HG02852 (cell line): ENCODE measurements around the gene GJC2.
"Not testable (repeated sequence)": the region's sequence is repeated elsewhere in the genome, so short reads cannot be mapped to it uniquely, and the experiment has no call there.

Experiments used
- ATAC-seq: cut with Tn5 transposase; IDR thresholded peaks from one replicate; pipeline ENCODE4 v1.9.1; 2021; ENCODE audit warnings: mild to moderate bottlenecking, moderate library complexity; ENCODE audit not compliant: unreplicated experiment

GJC2 gene

GRCh38 chr1:228184152-228184551 lies 34.4 kb downstream of the GJC2 start:
- no peak for ATAC-seq

- ATAC-seq = no peak
These were observed 35.9 kb downstream of the GJC2 start for GRCh38 chr1:228185641-228185965.

DNA sequence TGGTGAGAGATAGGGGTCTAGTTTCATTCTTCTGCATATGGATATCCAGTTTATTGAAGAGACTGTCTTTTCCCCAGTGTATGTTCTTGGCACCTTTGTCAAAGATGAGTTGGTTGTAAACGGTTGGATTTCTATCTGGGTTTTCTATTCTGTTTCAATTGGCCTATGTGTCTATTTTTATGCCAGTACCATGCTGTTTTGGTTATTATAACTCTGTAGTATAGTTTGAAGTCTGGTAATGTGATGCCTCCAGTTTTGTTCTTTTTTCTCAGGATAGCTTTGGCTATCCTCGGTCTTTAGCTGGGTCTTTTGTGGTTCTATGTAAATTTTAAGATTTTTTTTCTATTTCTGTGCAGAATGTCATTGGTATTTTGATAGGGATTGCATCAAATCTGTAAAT lies 38.5 kb downstream of the GJC2 start:
- ATAC-seq = not testable (repeated sequence)

DNA sequence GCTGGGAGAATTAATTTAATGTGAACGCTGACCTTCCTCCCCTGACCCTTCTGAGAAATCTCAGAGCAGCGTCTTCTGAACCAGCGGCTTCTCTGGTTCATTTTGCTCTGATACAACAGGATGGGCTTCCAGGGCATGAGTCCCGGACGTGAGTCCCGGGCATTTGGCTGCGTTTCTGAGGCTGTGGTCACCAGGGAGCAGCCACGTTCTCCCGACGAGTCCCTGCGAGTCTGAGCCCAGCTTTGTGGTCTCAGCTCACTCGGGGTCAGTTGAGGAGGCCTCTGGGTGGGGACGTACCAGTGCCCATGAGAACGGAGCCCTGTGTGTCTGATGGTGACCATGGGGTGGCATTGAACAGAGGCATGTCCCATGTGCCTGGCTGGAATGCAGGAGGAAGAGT lies 40.5 kb downstream of the GJC2 start:
- ATAC-seq = no peak

- no peak for ATAC-seq
These were observed 41.0 kb downstream of the GJC2 start for GRCh38 chr1:228190778-228191177.

DNA sequence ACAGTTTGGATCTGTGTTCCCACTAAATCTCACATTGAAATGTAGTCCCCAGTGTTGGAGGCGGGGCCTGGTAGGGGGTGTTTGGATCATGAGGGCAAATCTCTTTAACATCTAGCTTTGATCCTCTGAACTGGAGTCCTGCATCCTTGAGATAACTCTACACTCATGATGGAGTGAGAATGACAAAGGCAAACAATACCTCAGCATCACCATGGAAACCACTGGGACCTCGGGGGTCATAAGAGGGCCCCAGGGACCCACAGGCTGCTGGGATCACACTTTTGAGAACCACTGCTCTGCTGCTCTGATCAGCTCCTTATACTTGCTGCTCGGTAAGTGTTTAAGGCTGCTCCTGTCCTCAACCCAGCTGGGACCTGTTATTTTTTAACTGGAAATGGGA lies 44.7 kb downstream of the GJC2 start:
- ATAC-seq = no peak

DNA sequence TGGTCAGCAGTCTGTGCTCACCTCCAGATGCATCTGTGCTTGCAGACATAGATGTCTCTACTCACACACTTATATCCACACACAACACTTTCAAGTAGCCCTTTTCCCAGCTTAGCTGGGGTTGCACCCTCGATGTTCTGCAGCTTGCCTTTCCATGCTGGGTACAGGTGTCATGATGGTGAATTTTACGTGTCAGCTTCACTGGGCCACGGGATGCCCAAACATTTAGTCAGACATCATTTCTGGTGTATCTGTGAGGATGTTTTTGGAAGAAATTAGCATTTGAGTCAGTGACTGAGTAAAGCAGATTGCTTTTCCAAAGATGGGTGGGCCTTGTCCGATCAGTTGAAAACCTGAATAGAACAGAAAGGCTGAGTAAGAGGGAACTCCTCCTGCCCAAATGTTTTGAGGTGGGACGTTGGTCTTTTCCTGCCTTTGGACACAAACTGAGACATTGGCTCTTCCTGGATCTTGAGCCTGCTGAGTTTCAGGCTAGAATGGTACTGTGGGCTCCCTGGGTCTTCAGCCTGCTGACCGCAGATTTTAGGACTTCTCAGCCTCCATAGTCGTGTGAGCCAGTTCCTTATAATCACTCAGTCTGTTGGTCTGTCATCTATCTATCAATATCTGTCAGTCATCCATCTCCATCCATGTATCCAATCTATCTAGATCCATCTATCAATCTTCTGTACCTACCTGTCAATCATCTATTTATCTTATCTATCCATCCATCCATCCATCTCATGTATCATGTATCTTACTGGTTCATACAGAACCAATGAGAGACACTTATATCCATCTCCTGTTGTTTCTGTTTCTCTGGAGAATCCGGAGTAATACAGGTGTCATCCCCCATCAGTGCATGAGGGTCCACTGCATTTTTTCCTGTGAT lies 45.4 kb downstream of the GJC2 start:
- ATAC-seq = no peak

GRCh38 chr1:228197555-228198147 lies 47.9 kb downstream of the GJC2 start:
- no peak for ATAC-seq

DNA sequence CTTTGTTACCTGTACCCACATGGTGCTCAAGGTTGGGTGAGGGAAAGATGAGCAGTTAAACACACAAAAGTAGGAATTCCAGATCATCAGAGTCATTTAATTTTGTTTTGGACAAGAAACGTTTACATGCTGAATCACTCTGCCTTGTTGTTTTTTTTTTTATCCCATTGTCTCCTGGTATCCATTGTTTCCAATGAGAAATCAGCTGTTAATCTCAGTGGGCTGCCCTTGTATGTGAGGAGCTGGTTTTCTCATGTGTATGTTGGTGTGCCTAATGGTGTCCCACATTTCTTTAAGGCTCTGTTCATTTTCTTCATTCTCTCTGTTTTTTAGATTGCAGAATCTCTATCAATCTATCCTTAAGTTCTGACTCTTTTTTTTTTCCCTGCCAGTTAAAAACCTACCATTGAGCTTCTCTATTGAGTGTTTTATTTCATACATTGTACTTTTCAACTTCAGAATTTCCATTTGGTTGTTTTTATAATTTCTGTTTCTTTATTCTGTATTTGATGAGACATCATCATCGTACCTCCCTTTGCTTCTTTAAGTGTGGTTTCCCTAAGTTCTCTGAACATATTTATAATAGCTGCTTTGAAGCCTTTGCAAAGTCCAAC lies 49.4 kb downstream of the GJC2 start:
- ATAC-seq = no peak

GRCh38 chr1:228204958-228205357 lies 55.2 kb downstream of the GJC2 start:
- ATAC-seq = no peak

GRCh38 chr1:228205526-228206436 lies 56.1 kb downstream of the GJC2 start:
- ATAC-seq = no peak

DNA sequence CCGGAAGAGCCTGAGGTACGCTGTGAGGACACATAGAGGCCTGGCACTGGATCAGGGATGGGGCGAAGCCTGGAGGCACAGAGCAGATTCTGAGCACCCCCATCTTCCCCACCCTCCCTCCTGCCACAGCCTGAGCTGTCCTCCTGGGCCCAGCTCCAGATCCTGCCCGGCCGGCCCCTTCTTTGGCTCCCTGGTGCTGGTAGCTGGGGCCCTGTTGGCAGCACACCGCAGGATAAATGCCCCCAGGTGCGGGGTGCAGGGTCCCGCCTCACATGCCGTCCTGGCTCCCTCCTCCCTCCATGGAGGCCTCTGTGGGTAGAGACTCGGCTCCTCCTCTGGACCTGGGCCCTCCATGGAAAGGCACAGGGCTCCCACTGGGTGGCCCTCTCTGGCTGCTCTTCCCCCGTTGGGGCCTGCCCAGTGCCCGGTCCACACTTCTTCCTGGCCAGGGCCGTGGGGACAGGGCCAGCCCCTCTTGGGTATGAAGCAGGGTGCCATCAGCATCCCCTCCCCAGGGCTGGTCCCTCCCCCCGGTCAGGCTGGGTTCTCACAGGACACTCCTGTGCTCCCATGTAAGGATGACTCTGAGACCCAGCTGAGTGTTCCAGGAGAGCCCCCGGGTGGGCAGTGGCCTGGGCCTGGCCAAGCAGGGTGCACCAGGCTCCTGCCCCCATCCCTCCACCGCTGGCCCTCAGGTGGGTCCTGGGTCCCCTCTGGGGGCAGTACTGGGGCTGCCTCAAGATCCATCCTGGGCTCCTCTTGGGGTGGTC lies 57.0 kb downstream of the GJC2 start:
- ATAC-seq = no peak

DNA sequence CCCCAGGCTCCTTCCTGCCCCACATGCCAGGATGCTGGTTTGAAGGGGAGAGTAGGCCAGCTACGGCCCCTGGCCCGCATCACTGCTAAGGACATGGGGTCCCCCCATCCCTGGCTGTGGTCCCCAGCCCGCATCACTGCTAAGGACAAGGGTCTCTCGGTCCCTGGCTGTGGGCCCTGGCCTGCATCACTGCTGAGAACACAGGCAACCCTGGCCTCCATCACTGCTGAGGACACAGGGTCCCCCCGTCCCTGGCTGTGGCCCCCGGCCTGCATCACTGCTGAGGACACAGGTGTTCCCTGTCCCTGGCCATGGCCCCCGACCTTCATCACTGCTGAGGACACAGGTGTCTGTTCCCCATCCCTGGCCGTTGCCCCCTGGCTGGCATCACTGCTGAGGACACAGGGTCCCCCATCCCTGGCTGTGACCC lies 57.7 kb downstream of the GJC2 start:
- ATAC-seq = no peak

GRCh38 chr1:228207851-228208821 lies 58.4 kb downstream of the GJC2 start, which contains the start of gene OBSCN:
Gene OBSCN (plus strand): TSS chr1:228208044. CDS start chr1:228211784, 3,740 bp downstream.
- ATAC-seq = no peak

- ATAC-seq = no peak
These were observed 59.3 kb downstream of the GJC2 start for GRCh38 chr1:228208831-228209551.
